ENCODE results near the gene UBXN10. TPM values are rescaled to one million over a fixed set of nuclear protein-coding genes. Genes with fewer than 3 reads are reported as not detected.
"Not testable (repeated sequence)": the region's sequence is repeated elsewhere in the genome, so short reads cannot be mapped to it uniquely, and the experiment has no call there.

UBXN10 gene
- total and polyA plus RNA-seq, 2 donors = 2.4 to 3.2 TPM

- WGBS = 59% methylated on average over 11 of the region's 11 CpGs
- Histone ChIP-seq H3K27ac (ENCODE audit: low read depth) (peak overlapping the region; percentile 46), H3K36me3 (ENCODE audit: insufficient read depth) (no peaks in the 10 kb centered on the region), H3K4me3 (ENCODE audit: low read depth, low read length) (no peak overlapping the region), H3K4me1 (ENCODE audit: insufficient read depth) (no peaks in the 10 kb centered on the region)
- DNase-seq (ENCODE audit: extremely low spot score) = no peak
These were observed 26.3 kb downstream of the UBXN10 start for GRCh38 chr1:20212085-20212684.

GRCh38 chr1:20212685-20213331 is 26.9 kb downstream of the UBXN10 start:
- H3K27ac ChIP-seq (ENCODE audit: low read depth) = no peak overlapping the region
- 7% methylated on average over 21 of the region's 21 CpGs for WGBS

DNA sequence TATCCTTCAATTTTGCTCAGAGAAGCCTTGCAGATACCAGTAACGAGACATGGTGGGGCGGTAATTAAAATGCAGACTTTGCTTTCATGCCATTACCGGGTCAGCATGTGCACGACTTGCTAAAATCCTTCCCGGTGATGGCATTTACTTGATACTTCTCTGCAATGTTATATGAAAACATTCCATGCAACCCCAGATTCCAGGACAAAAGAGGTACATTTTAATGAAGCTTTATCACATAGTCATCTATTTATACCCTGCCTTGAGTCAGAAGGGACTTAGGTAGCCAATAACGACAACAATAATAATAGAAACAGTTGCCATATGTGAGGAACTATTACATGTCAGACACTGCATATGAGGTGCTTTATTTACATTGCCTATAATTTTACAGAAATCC is 29.8 kb downstream of the UBXN10 start:
- Histone ChIP-seq H3K27ac (ENCODE audit: low read depth) (no peak overlapping the region), H3K4me3 (ENCODE audit: low read depth, low read length) (no peak overlapping the region), H3K4me1 (ENCODE audit: insufficient read depth) (no peaks in the 10 kb centered on the region), H3K36me3 (ENCODE audit: insufficient read depth) (no peaks in the 10 kb centered on the region)
- DNase-seq (ENCODE audit: extremely low spot score) = no peak
- 71% methylated on average over 6 of the region's 6 CpGs for WGBS

More at GRCh38 chr1:20212685-20213331, 26.9 kb downstream of the UBXN10 start:
- H3K4me3 ChIP-seq (ENCODE audit: low read depth, low read length) = no peak overlapping the region
- no peak for DNase-seq (ENCODE audit: extremely low spot score)
- H3K36me3 ChIP-seq (ENCODE audit: insufficient read depth) = no peaks in the 10 kb centered on the region
- no peaks in the 10 kb centered on the region for H3K4me1 ChIP-seq (ENCODE audit: insufficient read depth)

DNA sequence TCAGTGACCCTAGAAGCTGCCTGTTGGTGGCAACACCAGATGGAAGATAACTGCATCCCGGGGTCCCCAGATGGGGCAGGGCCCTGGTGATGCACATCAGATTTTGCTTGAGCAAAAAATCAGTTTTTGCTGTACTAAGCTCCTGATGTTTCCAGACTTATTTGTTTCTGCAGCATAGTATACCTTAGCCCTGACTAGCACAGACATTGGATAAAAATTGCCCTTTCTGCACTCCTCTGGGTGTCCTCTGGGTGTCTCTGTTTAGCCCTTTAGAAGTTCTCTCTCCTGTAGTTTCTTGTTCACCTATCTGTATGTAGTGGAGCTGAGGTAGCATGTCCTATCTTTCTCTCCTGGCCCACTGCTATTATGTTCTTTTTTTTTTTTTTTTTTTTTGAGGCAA is 30.7 kb downstream of the UBXN10 start:
- 88% methylated on average over 1 of the region's 1 CpG for WGBS
- H3K4me1 ChIP-seq (ENCODE audit: insufficient read depth) = no peaks in the 10 kb centered on the region

DNA sequence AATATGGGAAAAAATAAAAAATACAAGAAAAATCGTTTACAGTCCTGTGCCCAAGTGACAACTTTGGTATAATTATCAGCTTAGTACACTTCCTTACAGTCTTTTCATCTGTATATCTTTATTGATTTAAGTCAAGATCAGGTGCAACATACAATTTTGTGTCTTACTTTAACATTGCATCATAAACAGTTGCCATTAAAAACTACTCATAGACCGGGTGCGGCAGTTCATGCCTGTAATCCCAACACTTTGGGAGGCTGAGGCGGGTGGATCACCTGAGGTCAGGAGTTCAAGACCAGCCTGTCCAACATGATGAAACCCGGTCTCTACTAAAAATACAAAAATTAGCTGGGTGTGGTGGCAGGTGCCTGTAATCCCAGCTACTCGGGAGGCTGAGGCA is 33.2 kb downstream of the UBXN10 start:
- H3K4me3 ChIP-seq (ENCODE audit: low read depth, low read length); H3K36me3 ChIP-seq (ENCODE audit: insufficient read depth); H3K4me1 ChIP-seq (ENCODE audit: insufficient read depth); DNase-seq (ENCODE audit: extremely low spot score); H3K27ac ChIP-seq (ENCODE audit: low read depth): not testable (repeated sequence)
- 86% methylated on average over 6 of the region's 6 CpGs for WGBS

More for the DNA sequence above, 30.7 kb downstream of the UBXN10 start:
- H3K27ac ChIP-seq (ENCODE audit: low read depth) = no peak overlapping the region
- H3K36me3 ChIP-seq (ENCODE audit: insufficient read depth) = no peaks in the 10 kb centered on the region
- no peak for DNase-seq (ENCODE audit: extremely low spot score)
- no peak overlapping the region for H3K4me3 ChIP-seq (ENCODE audit: low read depth, low read length)

GRCh38 chr1:20220036-20220435 is 34.1 kb downstream of the UBXN10 start:
- WGBS = 46% methylated on average over 5 of the region's 5 CpGs
- no peaks in the 10 kb centered on the region for H3K4me1 ChIP-seq (ENCODE audit: insufficient read depth)
- DNase-seq (ENCODE audit: extremely low spot score) = no peak
- no peak overlapping the region for H3K4me3 ChIP-seq (ENCODE audit: low read depth, low read length)
- H3K27ac ChIP-seq (ENCODE audit: low read depth) = no peak overlapping the region
- no peaks in the 10 kb centered on the region for H3K36me3 ChIP-seq (ENCODE audit: insufficient read depth)

DNA sequence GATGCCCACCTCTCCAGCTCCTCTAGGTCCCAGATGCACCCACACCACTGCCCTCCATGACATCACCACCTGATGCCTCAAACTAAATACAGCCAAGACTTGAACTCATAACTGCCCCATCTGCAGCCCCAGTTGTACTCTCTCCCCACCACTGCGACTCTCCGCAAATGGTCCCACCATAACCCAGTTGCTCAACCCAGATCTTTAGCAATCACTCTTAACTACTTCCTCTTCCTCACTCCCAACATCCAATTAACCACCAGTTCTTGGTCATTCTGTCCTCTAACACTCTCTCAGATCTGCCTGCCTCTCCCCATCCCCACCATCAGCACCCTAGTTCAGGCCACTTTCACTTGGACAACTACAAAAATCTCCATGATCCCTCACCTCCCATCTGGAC is 37.2 kb downstream of the UBXN10 start:
- DNase-seq (ENCODE audit: extremely low spot score) = no peak
- H3K27ac ChIP-seq (ENCODE audit: low read depth) = no peak overlapping the region
- WGBS = 95% methylated on average over 2 of the region's 2 CpGs
- H3K36me3 ChIP-seq (ENCODE audit: insufficient read depth) = no peaks in the 10 kb centered on the region
- no peak overlapping the region for H3K4me3 ChIP-seq (ENCODE audit: low read depth, low read length)
- no peaks in the 10 kb centered on the region for H3K4me1 ChIP-seq (ENCODE audit: insufficient read depth)

DNA sequence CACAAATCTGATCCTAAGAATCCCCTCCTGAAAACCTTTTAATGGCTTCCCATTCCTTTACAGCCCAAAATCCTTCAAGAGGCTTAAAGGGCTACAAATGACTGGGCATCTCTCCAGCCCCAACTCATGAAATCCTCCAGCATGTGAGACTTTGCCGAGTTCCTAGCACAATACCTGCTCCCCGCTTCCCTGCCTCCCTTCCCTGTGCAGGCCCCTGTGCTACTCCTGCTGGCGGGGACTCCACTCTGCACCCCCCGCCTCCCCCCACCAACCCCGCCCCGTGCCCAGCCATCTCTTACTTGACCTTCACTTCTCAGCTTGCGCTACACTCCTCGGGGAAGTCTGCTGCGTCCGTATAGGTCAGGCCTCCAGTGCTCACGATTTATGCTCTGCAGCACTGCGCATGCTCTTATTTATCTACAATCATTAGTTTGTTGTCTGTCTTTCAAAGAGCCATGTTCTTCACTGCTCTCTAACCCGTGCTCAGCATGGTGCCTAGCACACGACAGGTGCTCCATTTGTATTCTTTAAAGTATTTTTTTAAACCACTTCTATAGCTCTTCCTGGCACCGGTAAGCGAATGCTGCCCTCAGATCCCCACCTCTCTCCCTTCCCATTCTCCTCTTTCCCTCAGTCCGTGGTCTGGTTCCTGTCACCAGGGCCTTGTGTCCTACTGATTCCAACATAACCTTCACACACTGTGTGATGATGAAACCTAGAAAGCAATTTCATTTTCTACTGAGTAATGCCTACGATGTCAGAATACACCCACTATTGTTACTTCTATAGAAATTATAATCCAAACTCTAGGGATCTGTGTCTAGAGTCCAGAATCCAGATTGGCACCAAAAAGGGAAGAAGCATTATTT is 37.9 kb downstream of the UBXN10 start:
- WGBS = 25% methylated on average over 18 of the region's 18 CpGs
- H3K4me3 ChIP-seq (ENCODE audit: low read depth, low read length) = no peak overlapping the region
- no peak for DNase-seq (ENCODE audit: extremely low spot score)
- H3K27ac ChIP-seq (ENCODE audit: low read depth) = no peak overlapping the region
- no peaks in the 10 kb centered on the region for H3K36me3 ChIP-seq (ENCODE audit: insufficient read depth)
- H3K4me1 ChIP-seq (ENCODE audit: insufficient read depth) = no peaks in the 10 kb centered on the region

DNA sequence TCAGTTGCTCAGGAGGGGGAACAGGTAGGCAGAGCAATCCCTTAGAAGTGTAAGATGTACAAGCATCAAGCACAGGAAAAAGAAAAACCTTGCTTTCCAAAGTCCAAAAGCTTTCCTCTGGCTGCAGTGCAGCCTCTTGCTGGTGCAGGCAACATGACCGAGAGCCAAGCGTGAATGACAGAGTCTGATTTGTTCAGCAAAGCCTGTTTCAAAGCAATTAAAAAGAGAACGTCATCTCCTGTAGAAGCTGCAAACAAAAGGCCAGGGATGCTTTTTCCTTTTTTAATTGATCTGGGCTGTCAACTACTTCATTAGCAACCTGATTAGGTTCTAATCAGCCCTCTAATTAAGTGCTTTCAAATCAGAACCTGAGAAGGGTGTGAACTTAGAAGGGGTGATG is 38.6 kb downstream of the UBXN10 start:
- Histone ChIP-seq H3K36me3 (ENCODE audit: insufficient read depth) (no peaks in the 10 kb centered on the region), H3K27ac (ENCODE audit: low read depth) (no peak overlapping the region), H3K4me3 (ENCODE audit: low read depth, low read length) (no peak overlapping the region), H3K4me1 (ENCODE audit: insufficient read depth) (no peaks in the 10 kb centered on the region)
- 52% methylated on average over 3 of the region's 3 CpGs for WGBS
- DNase-seq (ENCODE audit: extremely low spot score) = no peak

GRCh38 chr1:20227704-20228103 is 41.8 kb downstream of the UBXN10 start:
- Histone ChIP-seq H3K4me3 (ENCODE audit: low read depth, low read length) (no peak overlapping the region), H3K4me1 (ENCODE audit: insufficient read depth) (no peaks in the 10 kb centered on the region), H3K36me3 (ENCODE audit: insufficient read depth) (no peaks in the 10 kb centered on the region), H3K27ac (ENCODE audit: low read depth) (no peak overlapping the region)
- DNase-seq (ENCODE audit: extremely low spot score) = no peak
- WGBS = 49% methylated on average over 4 of the region's 4 CpGs

DNA sequence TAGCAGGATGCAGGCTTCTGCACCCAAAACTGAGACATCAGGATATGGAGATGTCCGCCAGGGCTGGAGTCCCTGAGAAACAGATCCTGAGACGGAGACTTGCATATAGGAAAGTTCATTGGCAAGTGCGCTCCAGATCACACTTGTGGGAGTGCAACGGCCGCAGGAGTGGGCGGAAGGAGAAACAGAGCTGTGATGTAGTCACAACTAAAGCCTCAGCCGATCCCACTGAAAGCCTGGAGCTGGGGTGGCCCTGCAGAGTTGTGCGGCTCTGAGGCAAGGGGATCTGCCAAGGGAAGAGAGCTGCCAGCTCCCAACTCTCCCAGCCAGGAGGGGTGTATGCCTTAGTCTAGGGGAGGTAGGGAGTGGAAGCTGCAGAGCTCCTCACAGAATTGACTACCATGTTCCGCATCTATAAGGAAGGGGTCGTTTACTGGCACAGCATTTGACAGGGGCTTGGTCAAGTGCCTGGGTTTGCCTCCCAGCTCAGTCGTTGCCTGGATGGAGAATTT is 42.5 kb downstream of the UBXN10 start:
- no peak for DNase-seq (ENCODE audit: extremely low spot score)
- WGBS = 77% methylated on average over 11 of the region's 11 CpGs
- Histone ChIP-seq H3K4me1 (ENCODE audit: insufficient read depth) (no peaks in the 10 kb centered on the region), H3K36me3 (ENCODE audit: insufficient read depth) (no peaks in the 10 kb centered on the region), H3K4me3 (ENCODE audit: low read depth, low read length) (no peak overlapping the region), H3K27ac (ENCODE audit: low read depth) (no peak overlapping the region)

DNA sequence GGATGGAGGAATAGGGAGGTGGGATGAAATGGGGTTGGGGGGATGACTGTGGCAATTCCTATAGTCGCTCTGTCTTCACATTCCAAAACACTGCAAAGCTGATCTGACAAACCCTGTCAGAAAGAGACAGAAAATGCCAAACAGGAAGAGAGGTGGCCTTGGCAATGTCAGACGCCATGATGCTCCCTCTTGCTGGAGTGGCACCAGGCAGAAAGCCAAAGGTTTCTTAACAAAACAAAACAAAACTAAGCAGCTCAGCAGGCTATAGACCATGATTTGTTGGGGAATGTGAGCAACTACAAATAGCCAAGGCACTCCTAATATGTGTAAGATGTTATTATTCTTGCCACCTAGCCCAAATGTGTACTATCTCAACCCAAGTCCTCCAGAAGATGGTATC is 43.3 kb downstream of the UBXN10 start:
- no peak for DNase-seq (ENCODE audit: extremely low spot score)
- Histone ChIP-seq H3K4me3 (ENCODE audit: low read depth, low read length) (no peak overlapping the region), H3K27ac (ENCODE audit: low read depth) (no peak overlapping the region), H3K36me3 (ENCODE audit: insufficient read depth) (no peaks in the 10 kb centered on the region), H3K4me1 (ENCODE audit: insufficient read depth) (no peaks in the 10 kb centered on the region)
- 53% methylated on average over 2 of the region's 2 CpGs for WGBS

GRCh38 chr1:20232564-20232963 is 46.7 kb downstream of the UBXN10 start:
- H3K36me3 ChIP-seq (ENCODE audit: insufficient read depth); H3K27ac ChIP-seq (ENCODE audit: low read depth); H3K4me1 ChIP-seq (ENCODE audit: insufficient read depth); H3K4me3 ChIP-seq (ENCODE audit: low read depth, low read length); DNase-seq (ENCODE audit: extremely low spot score): not testable (repeated sequence)
- 18% methylated on average over 7 of the region's 7 CpGs for WGBS

- Histone ChIP-seq H3K36me3 (ENCODE audit: insufficient read depth) (no peaks in the 10 kb centered on the region), H3K4me1 (ENCODE audit: insufficient read depth) (no peaks in the 10 kb centered on the region), H3K4me3 (ENCODE audit: low read depth, low read length) (no peak overlapping the region), H3K27ac (ENCODE audit: low read depth) (no peak overlapping the region)
- DNase-seq (ENCODE audit: extremely low spot score) = no peak
- 33% methylated on average over 3 of the region's 3 CpGs for WGBS
These were observed 47.5 kb downstream of the UBXN10 start for GRCh38 chr1:20233394-20233793.

All from urinary bladder (tissue), 4 donors.